HCT116 (cell line): Measurements from ENCODE around the gene STK32C. TPM values are rescaled to one million over a fixed set of nuclear protein-coding genes. Genes with fewer than 3 reads are reported as not detected.

Experiments
- ATAC-seq: fragments of 200-7000 bp; cut with Tn5 transposase; 2 replicates; pipeline ENCODE4 v1.9.1; 2020; ENCODE audit warnings: mild to moderate bottlenecking, moderate library complexity
- BruUV-seq: library from RNA; stranded (reverse); fragments of 400-500 nt; replicated peaks from 2 replicates; lab custom pipeline; 2021; lab: Mats Ljungman, UMichigan
- CTCF ChIA-PET: fragments of 300-600 bp; sonication (Branson Sonifier 250); formaldehyde crosslinking; loops from one replicate; lab custom pipeline; 2021; ENCODE audit warnings: antibody characterized with exemption; lab: Charles Lee
- POLR2A ChIA-PET: fragments of 300-600, 350-600 bp; sonication (Branson Sonifier 250); formaldehyde crosslinking; loops from one replicate; lab custom pipeline; 2021; ENCODE audit warnings: antibody characterized with exemption; lab: Charles Lee
- RAD21 ChIA-PET, 2 experiments: fragments of 300-600 bp; sonication (Branson Sonifier 250); formaldehyde crosslinking; loops; one replicate each; lab custom pipeline; 2023; ENCODE audit warnings: low total read pairs in 2 of 2; ENCODE audit not compliant: uncharacterized antibody in 2 of 2, unreplicated experiment in 2 of 2, low non-redundant PET in 1 of 2; lab: Charles Lee
- DNase-seq: peaks from one replicate; pipeline ENCODE4 v3.0.0-alpha.2; 2010; ENCODE audit warnings: low read depth, low spot score
- H2AFZ ChIP-seq: fragments of 200-600 bp; shearing (Covaris generic), sonication (generic); 2 replicates; pipeline ENCODE4 v1.6.1; 2017; ENCODE audit warnings: low read depth, mixed run types, mixed read lengths, antibody characterized with exemption, low read length; ENCODE audit not compliant: poor library complexity, severe bottlenecking
- H3K27ac ChIP-seq: 2 replicates; pipeline ENCODE4 v1.5.1; 2012; ENCODE audit warnings: low read depth, low read length
- H3K27me3 ChIP-seq: fragments of 200-600 bp; sonication (generic); 2 replicates; pipeline ENCODE4 v1.6.1; 2016; ENCODE audit warnings: mixed run types, low read length, mixed read lengths; ENCODE audit not compliant: insufficient read depth
- H3K36me3 ChIP-seq, 2 experiments: fragments of 200-500 bp in 1 of 2; fragments of 200-600 bp in 1 of 2; sonication (Bioruptor generic) in 1 of 2; sonication (generic) in 1 of 2; 2 replicates each; pipeline versions ENCODE4 v1.5.1 to v1.6.1; 2014 to 2016; ENCODE audit warnings: low read length in 2 of 2, inconsistent platforms in 1 of 2, mixed read lengths in 1 of 2, mixed run types in 1 of 2; ENCODE audit not compliant: insufficient read depth in 2 of 2, control insufficient read depth in 1 of 2
- H3K4me1 ChIP-seq, 2 experiments: fragments of 200-600 bp in 1 of 2; sonication (generic) in 1 of 2; 2 replicates each; pipeline versions ENCODE4 v1.5.1 to v1.6.1; 2012 to 2017; ENCODE audit warnings: low read length in 2 of 2, inconsistent platforms in 1 of 2, mild to moderate bottlenecking in 1 of 2, mixed read lengths in 1 of 2, mixed run types in 1 of 2, moderate library complexity in 1 of 2; ENCODE audit not compliant: insufficient read depth in 2 of 2, control insufficient read depth in 1 of 2
- H3K4me2 ChIP-seq: fragments of 200-600 bp; sonication (generic); 2 replicates; pipeline ENCODE4 v1.6.1; 2017; ENCODE audit warnings: mixed run types, low read length, mixed read lengths
- H3K4me3 ChIP-seq, 2 experiments: fragments of 200-600 bp in 1 of 2; sonication (generic) in 1 of 2; replicated peaks in 1 of 2; 2 replicates each; pipeline ENCODE4 v1.5.1; 2011 to 2016; ENCODE audit warnings: low read length in 2 of 2, control low read depth in 1 of 2, low read depth in 1 of 2, mild to moderate bottlenecking in 1 of 2, mixed read lengths in 1 of 2, mixed run types in 1 of 2
- H3K79me2 ChIP-seq: fragments of 200-600 bp; sonication (generic); 2 replicates; pipeline ENCODE4 v1.6.1; 2017; ENCODE audit warnings: mild to moderate bottlenecking, mixed run types, low read length, moderate library complexity, mixed read lengths; ENCODE audit not compliant: insufficient read depth
- H3K9ac ChIP-seq: fragments of 200-600 bp; sonication (generic); 2 replicates; pipeline ENCODE4 v1.6.1; 2016; ENCODE audit warnings: low read length, mixed read lengths
- H3K9me2 ChIP-seq: fragments of 200-600 bp; sonication (generic), shearing (Covaris generic); 2 replicates; pipeline ENCODE4 v1.6.1; 2017; ENCODE audit warnings: mixed run types, mild to moderate bottlenecking, moderate library complexity; ENCODE audit not compliant: insufficient read depth
- H3K9me3 ChIP-seq, 2 experiments: fragments of 200-500 bp in 1 of 2; fragments of 200-600 bp in 1 of 2; sonication (Bioruptor generic) in 1 of 2; sonication (generic) in 1 of 2; 2 replicates each; pipeline ENCODE4 v1.6.1; 2014 to 2017; ENCODE audit warnings: low read length in 2 of 2, mixed read lengths in 2 of 2, inconsistent platforms in 1 of 2, low read depth in 1 of 2, mild to moderate bottlenecking in 1 of 2, mixed run types in 1 of 2, moderate library complexity in 1 of 2; ENCODE audit not compliant: control insufficient read depth in 1 of 2, insufficient read depth in 1 of 2
- H4K20me1 ChIP-seq: fragments of 200-600 bp; sonication (generic), shearing (Covaris generic); 2 replicates; pipeline ENCODE4 v1.6.1; 2017; ENCODE audit warnings: mixed run types, mild to moderate bottlenecking, moderate library complexity; ENCODE audit not compliant: insufficient read depth
- ATF3 ChIP-seq: IDR thresholded peaks from 2 replicates; pipeline ENCODE4 v1.6.1; 2012
- CBX3 ChIP-seq: IDR thresholded peaks from 2 replicates; pipeline ENCODE4 v1.6.1; 2012; ENCODE audit warnings: low read depth
- CEBPB ChIP-seq: IDR thresholded peaks from 2 replicates; pipeline ENCODE4 v1.6.1; 2012; ENCODE audit warnings: low read depth
- CTCF ChIP-seq, 3 experiments: fragments of 200-600 bp in 1 of 3; sonication (generic) in 1 of 3; IDR thresholded peaks in 2 of 3; conservative IDR thresholded peaks in 1 of 3; 2 replicates each; pipeline ENCODE4 v1.5.1; 2012 to 2017; ENCODE audit warnings: low read depth in 2 of 3, low read length in 2 of 3, antibody characterized with exemption in 1 of 3, borderline replicate concordance in 1 of 3, control low read depth in 1 of 3, mild to moderate bottlenecking in 1 of 3, mixed read lengths in 1 of 3, mixed run types in 1 of 3, moderate library complexity in 1 of 3; ENCODE audit not compliant: insufficient read depth in 1 of 3
- EGR1 ChIP-seq: IDR thresholded peaks from 2 replicates; pipeline ENCODE4 v1.6.1; 2012; ENCODE audit warnings: low read depth
- ELF1 ChIP-seq: IDR thresholded peaks from 2 replicates; pipeline ENCODE4 v1.6.1; 2012; ENCODE audit warnings: low read depth, borderline replicate concordance
- EZH2phosphoT487 ChIP-seq: fragments of 200-600 bp; IDR thresholded peaks from 2 replicates; pipeline ENCODE4 v1.6.1; 2018; ENCODE audit warnings: antibody characterized with exemption, borderline replicate concordance
- JUND ChIP-seq: IDR thresholded peaks from 2 replicates; pipeline ENCODE4 v1.6.1; 2012
- MAX ChIP-seq: IDR thresholded peaks from 2 replicates; pipeline ENCODE4 v1.6.1; 2012
- POLR2AphosphoS5 ChIP-seq: IDR thresholded peaks from 2 replicates; pipeline ENCODE4 v1.6.1; 2011; ENCODE audit warnings: mild to moderate bottlenecking, low read depth, low read length, moderate library complexity
- RAD21 ChIP-seq: IDR thresholded peaks from 2 replicates; pipeline ENCODE4 v1.6.1; 2012; ENCODE audit warnings: low read depth, mild to moderate bottlenecking
- REST ChIP-seq: IDR thresholded peaks from 2 replicates; pipeline ENCODE4 v1.6.1; 2012; ENCODE audit warnings: low read depth
- SIN3A ChIP-seq: IDR thresholded peaks from 2 replicates; pipeline ENCODE4 v1.6.1; 2012; ENCODE audit warnings: low read depth
- SP1 ChIP-seq: IDR thresholded peaks from 2 replicates; pipeline ENCODE4 v1.6.1; 2012; ENCODE audit warnings: low read depth
- SRF ChIP-seq: IDR thresholded peaks from 2 replicates; pipeline ENCODE4 v1.6.1; 2012; ENCODE audit warnings: low read depth
- TCF7L2 ChIP-seq: IDR thresholded peaks from 2 replicates; pipeline ENCODE4 v1.7.0; 2011; ENCODE audit warnings: borderline replicate concordance, inconsistent platforms; ENCODE audit not compliant: insufficient read depth, insufficient read length; ENCODE audit errors: extremely low read depth
- ZFX ChIP-seq: fragments of 450-650 bp; IDR thresholded peaks from 2 replicates; pipeline ENCODE4 v1.6.1; 2017
- ZNF274 ChIP-seq: fragments of 200-500 bp; sonication (Bioruptor generic); IDR thresholded peaks from 2 replicates; pipeline ENCODE4 v1.6.1; 2014; ENCODE audit warnings: mild to moderate bottlenecking, low read depth, low read length, inconsistent platforms
- intact Hi-C: fragments of 100-400 bp; cut with micrococcal nuclease; formaldehyde crosslinking; loops from 2 replicates; pipeline ENCODE4 v1.10.0; 2022
- total RNA-seq: library from RNA; stranded (reverse); gene quantifications from one replicate; pipeline ENCODE4 v1.2.1, GENCODE V29; 2021; ENCODE audit not compliant: unreplicated experiment

Gene STK32C
- total RNA-seq, 1 experiment from 2014 or later = 29.7 TPM

- TF ChIP-seq POLR2AphosphoS5 (no peak), JUND (no peak), SP1 (no peak), CBX3 (no peak), ZNF274 (no peak)
Measured at GRCh38 chr10:132274986-132275385, 32.8 kb downstream of the STK32C start (continued).

- Histone ChIP-seq H3K4me1 (no peaks in the 10 kb centered on the region), H3K9ac (no peak overlapping the region), H3K4me3 (no peak overlapping the region), H3K9me3 (no peaks in the 10 kb centered on the region), H3K36me3 (no peaks in the 10 kb centered on the region)
- ChIA-PET RAD21 (no interaction called here), CTCF (no interaction called here)
- no peak for ATAC-seq
- BruUV-seq = no TSS peak
- TF ChIP-seq POLR2AphosphoS5 (no peak), SIN3A (no peak), EZH2phosphoT487 (no peak), CBX3 (no peak), MAX (no peak), EGR1 (no peak), TCF7L2 (no peak), ZFX (no peak), JUND (no peak), ELF1 (no peak), CTCF (IDR thresholded peaks at IDR 0.05 in 2 of 3, conservative IDR thresholded peaks at IDR 0.05 in 1 of 3; ENCODE audit: borderline replicate concordance in 1 of 3, insufficient read depth in 1 of 3, low read depth in 2 of 3, low read length in 2 of 3) (no peak), CEBPB (no peak), SRF (no peak), ATF3 (no peak), REST (no peak), RAD21 (no peak)
- TF ChIP-seq, all 23 proteins: peak for 0
- no peak overlapping the region for H3K27ac ChIP-seq
- H3K79me2 ChIP-seq = no peaks in the 10 kb centered on the region
- no peaks in the 10 kb centered on the region for H3K9me2 ChIP-seq
- no peak overlapping the region for H2AFZ ChIP-seq
- DNase-seq = no peak
- intact Hi-C loops = no loop called here
- no peaks in the 10 kb centered on the region for H3K27me3 ChIP-seq
- H4K20me1 ChIP-seq = no peaks in the 10 kb centered on the region
- POLR2A ChIA-PET = no interaction called here
- H3K4me2 ChIP-seq = no peak overlapping the region
Measured at GRCh38 chr10:132274581-132274980, 33.2 kb downstream of the STK32C start.
